ENCODE results near the gene RAB3B. TPM values are rescaled to one million over a fixed set of nuclear protein-coding genes. Genes with fewer than 3 reads are reported as not detected.
"Not testable (repeated sequence)": the region's sequence is repeated elsewhere in the genome, so short reads cannot be mapped to it uniquely, and the experiment has no call there.

RAB3B gene
- total RNA-seq, 1 donor from 2014 or later, result 86.2 TPM

DNA sequence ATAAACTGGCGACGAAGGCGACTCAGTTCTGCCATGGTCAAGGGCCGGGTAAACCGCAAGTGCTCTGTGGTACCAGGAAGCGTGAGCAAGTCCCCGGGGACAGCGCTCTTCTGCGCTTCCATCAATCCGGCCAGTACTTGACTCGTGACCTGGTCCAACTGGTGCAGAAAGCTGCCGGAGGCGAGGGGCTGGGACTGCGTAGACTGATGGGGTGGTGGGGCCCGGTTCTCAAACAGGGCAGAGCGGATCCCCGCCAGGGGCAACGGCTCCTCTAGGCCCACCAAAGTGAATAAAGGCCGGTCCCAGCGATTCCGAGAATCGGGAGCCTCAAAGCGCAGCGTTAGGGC lies 42.3 kb upstream of the RAB3B start:
- no peaks in the 10 kb centered on the region for H3K27me3 Mint-ChIP-seq
- no peaks in the 10 kb centered on the region for H3K9me3 Mint-ChIP-seq (ENCODE audit: low read depth)
- H3K4me1 Mint-ChIP-seq (ENCODE audit: low read depth), result peaks cover 35% of the 10 kb centered on the region
- peak overlapping the region; percentile 89 for H3K4me3 Mint-ChIP-seq (ENCODE audit: low read depth)
- peak overlapping the region; percentile 96 for H3K27ac Mint-ChIP-seq
- no peak for DNase-seq (ENCODE audit: low spot score, unreplicated experiment)
- peaks cover 14% of the 10 kb centered on the region for H3K36me3 Mint-ChIP-seq (ENCODE audit: insufficient read depth)
- TF ChIP-seq, protein P1, sequence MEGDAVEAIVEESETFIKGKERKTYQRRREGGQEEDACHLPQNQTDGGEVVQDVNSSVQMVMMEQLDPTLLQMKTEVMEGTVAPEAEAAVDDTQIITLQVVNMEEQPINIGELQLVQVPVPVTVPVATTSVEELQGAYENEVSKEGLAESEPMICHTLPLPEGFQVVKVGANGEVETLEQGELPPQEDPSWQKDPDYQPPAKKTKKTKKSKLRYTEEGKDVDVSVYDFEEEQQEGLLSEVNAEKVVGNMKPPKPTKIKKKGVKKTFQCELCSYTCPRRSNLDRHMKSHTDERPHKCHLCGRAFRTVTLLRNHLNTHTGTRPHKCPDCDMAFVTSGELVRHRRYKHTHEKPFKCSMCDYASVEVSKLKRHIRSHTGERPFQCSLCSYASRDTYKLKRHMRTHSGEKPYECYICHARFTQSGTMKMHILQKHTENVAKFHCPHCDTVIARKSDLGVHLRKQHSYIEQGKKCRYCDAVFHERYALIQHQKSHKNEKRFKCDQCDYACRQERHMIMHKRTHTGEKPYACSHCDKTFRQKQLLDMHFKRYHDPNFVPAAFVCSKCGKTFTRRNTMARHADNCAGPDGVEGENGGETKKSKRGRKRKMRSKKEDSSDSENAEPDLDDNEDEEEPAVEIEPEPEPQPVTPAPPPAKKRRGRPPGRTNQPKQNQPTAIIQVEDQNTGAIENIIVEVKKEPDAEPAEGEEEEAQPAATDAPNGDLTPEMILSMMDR (IDR thresholded peaks at IDR 0.05; ENCODE audit: unreplicated experiment), result no peak

- H3K4me1 Mint-ChIP-seq (ENCODE audit: low read depth), result peaks cover 35% of the 10 kb centered on the region
- H3K27me3 Mint-ChIP-seq, result no peaks in the 10 kb centered on the region
- peaks cover 16% of the 10 kb centered on the region for H3K36me3 Mint-ChIP-seq (ENCODE audit: insufficient read depth)
- peak overlapping the region; percentile 96 for H3K27ac Mint-ChIP-seq
- no peak for DNase-seq (ENCODE audit: low spot score, unreplicated experiment)
- no peaks in the 10 kb centered on the region for H3K9me3 Mint-ChIP-seq (ENCODE audit: low read depth)
- H3K4me3 Mint-ChIP-seq (ENCODE audit: low read depth), result peak overlapping the region; percentile 89
- TF ChIP-seq, protein P1 (IDR thresholded peaks at IDR 0.05; ENCODE audit: unreplicated experiment), result no peak
Observed at GRCh38 chr1:52032124-52032784, 41.8 kb upstream of the RAB3B start.

DNA sequence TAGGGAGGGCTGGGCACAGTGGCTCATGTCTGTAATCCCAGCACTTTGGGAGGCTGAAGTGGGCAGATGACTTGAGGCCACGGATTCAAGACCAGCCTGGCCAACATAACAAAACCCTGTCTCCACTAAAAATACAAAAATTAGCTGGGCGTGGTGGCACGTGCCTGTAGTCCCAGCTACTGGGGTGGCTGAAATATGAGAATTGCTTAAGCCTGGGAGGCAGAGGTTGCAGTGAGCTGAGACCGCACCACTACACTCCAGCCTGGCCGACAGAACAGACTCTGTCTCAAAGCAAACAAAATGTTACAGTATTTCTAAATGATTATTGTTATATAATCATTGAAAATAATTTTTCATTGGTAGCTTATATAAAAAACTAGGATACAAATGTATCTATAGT lies 38.3 kb upstream of the RAB3B start:
- not testable (repeated sequence) for H3K27me3 Mint-ChIP-seq; DNase-seq (ENCODE audit: low spot score, unreplicated experiment); H3K27ac Mint-ChIP-seq; H3K9me3 Mint-ChIP-seq (ENCODE audit: low read depth); H3K4me3 Mint-ChIP-seq (ENCODE audit: low read depth)
- H3K36me3 Mint-ChIP-seq (ENCODE audit: insufficient read depth), result peaks cover 21% of the 10 kb centered on the region
- H3K4me1 Mint-ChIP-seq (ENCODE audit: low read depth), result peaks cover 31% of the 10 kb centered on the region

DNA sequence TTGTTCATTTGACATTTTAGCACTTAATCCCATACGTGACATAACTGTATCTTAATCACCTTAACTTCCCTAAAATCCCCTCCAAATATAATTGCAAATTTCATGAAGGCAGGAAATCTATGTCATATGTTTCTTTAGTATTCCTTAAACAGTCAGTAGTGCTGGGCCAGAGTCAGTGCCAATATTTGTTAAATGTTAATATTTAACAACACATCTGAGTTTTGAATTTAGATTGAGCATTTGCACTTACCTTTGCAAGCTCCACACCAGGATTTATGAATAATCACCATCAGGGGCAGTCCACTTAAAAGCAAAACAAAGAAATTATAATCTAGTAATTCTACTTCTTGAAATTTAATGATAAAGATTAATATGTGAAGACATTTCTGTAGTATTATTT lies 37.8 kb upstream of the RAB3B start:
- TF ChIP-seq, protein P1 (IDR thresholded peaks at IDR 0.05; ENCODE audit: unreplicated experiment), result no peak
- no peak for DNase-seq (ENCODE audit: low spot score, unreplicated experiment)
- H3K36me3 Mint-ChIP-seq (ENCODE audit: insufficient read depth), result peaks cover 23% of the 10 kb centered on the region

DNA sequence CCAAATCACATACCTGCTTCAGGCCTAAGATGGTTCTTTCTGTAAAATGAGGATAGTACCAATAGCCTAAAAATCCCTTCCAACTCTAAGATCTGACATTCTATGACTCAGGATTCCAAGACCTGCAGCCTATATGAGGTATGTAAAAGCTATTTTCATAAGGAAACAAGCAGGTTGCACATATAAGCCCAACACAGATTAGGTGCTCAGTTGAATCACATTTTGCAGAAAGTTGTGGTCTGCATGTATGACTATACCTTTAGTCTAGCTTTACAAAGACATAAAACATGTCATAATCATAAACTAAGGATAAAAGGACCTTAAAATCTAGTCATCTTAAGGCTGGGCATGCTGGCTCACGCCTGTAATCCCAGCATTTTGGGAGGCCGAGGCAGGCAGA lies 35.8 kb upstream of the RAB3B start:
- Mint-ChIP-seq H3K4me1 (ENCODE audit: low read depth) (peaks cover 15% of the 10 kb centered on the region), H3K27ac (no peak overlapping the region), H3K27me3 (no peaks in the 10 kb centered on the region), H3K4me3 (ENCODE audit: low read depth) (no peak overlapping the region), H3K9me3 (ENCODE audit: low read depth) (no peaks in the 10 kb centered on the region), H3K36me3 (ENCODE audit: insufficient read depth) (peaks cover 27% of the 10 kb centered on the region)
- TF ChIP-seq, protein P1 (IDR thresholded peaks at IDR 0.05; ENCODE audit: unreplicated experiment), result no peak
- no peak for DNase-seq (ENCODE audit: low spot score, unreplicated experiment)

More for the DNA sequence above, 37.8 kb upstream of the RAB3B start:
- peaks cover 29% of the 10 kb centered on the region for H3K4me1 Mint-ChIP-seq (ENCODE audit: low read depth)
- no peak overlapping the region for H3K4me3 Mint-ChIP-seq (ENCODE audit: low read depth)
- H3K27ac Mint-ChIP-seq, result no peak overlapping the region
- no peaks in the 10 kb centered on the region for H3K27me3 Mint-ChIP-seq
- no peaks in the 10 kb centered on the region for H3K9me3 Mint-ChIP-seq (ENCODE audit: low read depth)

- Mint-ChIP-seq H3K36me3 (ENCODE audit: insufficient read depth) (peaks cover 26% of the 10 kb centered on the region), H3K27me3 (no peaks in the 10 kb centered on the region), H3K9me3 (ENCODE audit: low read depth) (no peaks in the 10 kb centered on the region), H3K4me1 (ENCODE audit: low read depth) (no peaks in the 10 kb centered on the region), H3K27ac (peak overlapping the region; percentile 14), H3K4me3 (ENCODE audit: low read depth) (no peak overlapping the region)
- no peak for DNase-seq (ENCODE audit: low spot score, unreplicated experiment)
- TF ChIP-seq, protein P1 (IDR thresholded peaks at IDR 0.05; ENCODE audit: unreplicated experiment), result no peak
Observed at GRCh38 chr1:52022133-52022532, 31.6 kb upstream of the RAB3B start.

Data from progenitor cell of endocrine pancreas (in vitro differentiated cells).